DND-41 (cell line): ENCODE results near the gene SEZ6L2.

ENCODE experiments used
- ATAC-seq: fragments of 200-7000 bp; cut with Tn5 transposase; 3 replicates; pipeline ENCODE4 v1.9.1; 2021; ENCODE audit warnings: low read depth; ENCODE audit not compliant: insufficient read depth
- DNase-seq: peaks from one replicate; pipeline ENCODE4 v3.0.0-alpha.2; 2020
- H2AFZ ChIP-seq: 2 replicates; pipeline ENCODE4 v1.6.0; 2012; ENCODE audit warnings: low read depth, low read length
- H3K27ac ChIP-seq: 2 replicates; pipeline ENCODE4 v1.5.1; 2012; ENCODE audit warnings: low read length, inconsistent platforms
- H3K27me3 ChIP-seq: fragments of 200-600 bp; sonication (generic); 2 replicates; pipeline ENCODE4 v1.6.0; 2012; ENCODE audit warnings: low read length, mild to moderate bottlenecking, inconsistent platforms; ENCODE audit not compliant: insufficient read depth, poor library complexity
- H3K36me3 ChIP-seq: 2 replicates; pipeline ENCODE4 v1.5.1; 2012; ENCODE audit warnings: low read length, inconsistent platforms; ENCODE audit not compliant: insufficient read depth
- H3K4me1 ChIP-seq: 2 replicates; pipeline ENCODE4 v1.5.1; 2012; ENCODE audit warnings: mild to moderate bottlenecking, low read length; ENCODE audit not compliant: insufficient read depth
- H3K4me2 ChIP-seq: 2 replicates; pipeline ENCODE4 v1.6.0; 2012; ENCODE audit warnings: mild to moderate bottlenecking, moderate library complexity, low read length, inconsistent platforms; ENCODE audit not compliant: insufficient read depth
- H3K4me3 ChIP-seq, 2 experiments: fragments of 200-600 bp in 1 of 2; shearing (Covaris generic) in 1 of 2; 2 replicates each; pipeline ENCODE4 v1.5.1; 2012 to 2016; ENCODE audit warnings: inconsistent platforms in 2 of 2, low read length in 2 of 2, mild to moderate bottlenecking in 2 of 2, low read depth in 1 of 2, moderate library complexity in 1 of 2
- H3K79me2 ChIP-seq: 2 replicates; pipeline ENCODE4 v1.6.0; 2012; ENCODE audit warnings: low read length, inconsistent platforms; ENCODE audit not compliant: insufficient read depth
- H3K9ac ChIP-seq: 2 replicates; pipeline ENCODE4 v1.6.0; 2012; ENCODE audit warnings: low read depth, mild to moderate bottlenecking, inconsistent platforms, low read length, moderate library complexity
- H3K9me3 ChIP-seq: 2 replicates; pipeline ENCODE4 v1.5.1; 2012; ENCODE audit warnings: low read length, moderate library complexity, mild to moderate bottlenecking, inconsistent platforms; ENCODE audit not compliant: insufficient read depth, severe bottlenecking
- H4K20me1 ChIP-seq: 2 replicates; pipeline ENCODE4 v1.6.0; 2012; ENCODE audit warnings: low read length; ENCODE audit not compliant: insufficient read depth
- CTCF ChIP-seq: IDR thresholded peaks from 2 replicates; pipeline ENCODE4 v1.5.1; 2012; ENCODE audit warnings: borderline replicate concordance, low read length, moderate library complexity, mild to moderate bottlenecking; ENCODE audit not compliant: poor library complexity, severe bottlenecking; ENCODE audit errors: extremely low read depth
- EZH2 ChIP-seq: IDR thresholded peaks from 3 replicates; pipeline ENCODE4 v1.6.1; 2012; ENCODE audit warnings: borderline replicate concordance, low read depth, mild to moderate bottlenecking, moderate library complexity, low read length, inconsistent platforms; ENCODE audit not compliant: severe bottlenecking

The SEZ6L2 gene

DNA sequence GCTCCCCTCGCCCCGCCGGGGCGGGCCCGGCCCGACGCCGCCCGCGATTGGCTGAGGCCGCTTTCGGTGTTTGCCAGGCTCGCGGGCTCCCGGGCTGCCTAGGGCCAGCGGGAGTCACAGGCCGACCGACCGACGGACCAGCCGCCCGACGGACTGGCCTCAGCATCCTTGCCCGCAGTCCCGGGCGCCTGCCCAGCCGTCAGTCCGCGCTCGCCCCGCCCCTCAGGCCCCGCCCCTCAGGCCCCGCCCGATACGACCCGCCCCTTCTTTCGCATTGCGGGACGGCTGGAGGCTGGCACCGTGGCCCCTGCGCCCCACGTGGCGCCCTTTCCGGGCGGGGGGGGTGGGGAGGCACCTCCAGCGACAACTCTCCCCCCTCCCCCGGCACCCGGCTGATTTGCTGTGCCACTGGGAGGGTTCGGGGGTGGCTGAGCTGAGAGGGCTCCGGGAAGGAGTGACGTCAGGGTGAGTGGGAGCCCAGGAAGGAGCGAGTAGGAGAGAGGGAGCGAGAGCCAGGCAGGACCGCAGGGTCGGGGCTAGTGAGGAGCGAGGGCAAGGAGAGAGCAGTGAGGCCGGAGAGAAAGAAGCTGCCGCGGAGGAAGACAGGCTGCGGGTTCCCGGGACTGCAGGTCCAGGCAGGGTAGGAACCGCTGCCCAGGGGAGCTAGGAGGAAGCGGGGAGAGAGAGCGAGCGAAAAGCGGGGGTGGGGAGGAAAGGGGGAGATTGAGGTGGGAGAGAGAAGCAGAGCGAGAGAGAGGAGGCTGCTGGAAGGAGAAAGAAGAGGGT is 945 bp upstream of the SEZ6L2 start, which contains the start of gene ASPHD1:
Gene ASPHD1 (plus strand): TSS at position 387 of the 786 bp plus-strand sequence. CDS start 484 bp downstream, outside the sequence.
- no peak within 1 kb of the TSS for H3K27ac ChIP-seq
- peak within 1 kb of the TSS; percentile 14 to 58; a peak in 3 of 4 replicates for H3K4me3 ChIP-seq
- TF ChIP-seq EZH2 (no peak), CTCF (no peak)
- peak within 1 kb of the TSS; percentile 79 for H3K4me2 ChIP-seq
- H3K4me1 ChIP-seq: peaks cover 26% of the 10 kb centered on the region
- peak within 1 kb of the TSS; percentile 30; the same call in 1 of the 2 replicates for H3K9ac ChIP-seq
- ATAC-seq (peak; percentile 82), DNase-seq (peak; percentile 75)
- peaks cover 14% of the 10 kb centered on the region for H4K20me1 ChIP-seq
- no peaks in the 10 kb centered on the region for H3K36me3 ChIP-seq
- H3K27me3 ChIP-seq: peaks cover 8% of the 10 kb centered on the region
- no peaks in the 10 kb centered on the region for H3K9me3 ChIP-seq
- H2AFZ ChIP-seq: peak within 1 kb of the TSS; percentile 46
- H3K79me2 ChIP-seq: no peaks in the 10 kb centered on the region

DNA sequence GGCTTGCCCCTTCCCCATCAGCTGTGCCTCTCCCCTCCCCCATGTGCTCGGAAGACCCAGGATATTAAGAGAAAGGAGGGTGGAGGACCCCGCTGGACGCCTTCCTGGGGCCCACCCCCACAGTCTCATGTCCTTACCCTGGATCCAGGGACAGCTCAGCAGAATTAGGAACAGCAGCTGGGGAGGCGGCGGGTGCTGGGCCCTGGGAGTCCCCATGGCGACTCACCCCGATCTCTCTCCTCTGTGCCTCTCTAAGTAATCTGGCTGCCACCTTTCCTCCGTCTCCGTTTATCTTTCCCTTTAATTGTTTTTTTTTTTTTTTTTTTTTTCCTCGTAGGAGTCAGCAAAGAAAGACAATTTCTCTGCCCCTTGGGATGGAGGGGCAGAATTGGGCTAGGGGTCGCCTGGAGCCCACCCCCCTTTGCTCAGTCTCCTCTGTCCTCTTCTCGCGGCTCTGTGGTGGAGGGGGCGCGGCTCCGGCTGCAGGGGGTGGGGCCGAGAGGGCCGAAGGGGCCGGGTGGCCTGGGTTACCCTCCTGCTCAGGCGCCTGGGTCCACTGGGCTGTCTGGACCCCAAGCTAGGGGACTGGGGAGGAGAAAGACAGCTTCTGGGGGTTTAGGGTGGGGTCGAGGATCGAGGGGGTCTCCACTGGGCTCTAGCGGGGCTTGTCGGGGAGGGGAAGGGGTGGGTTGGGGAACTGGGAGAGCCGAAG is 390 bp downstream of the SEZ6L2 start:
- H3K27me3 ChIP-seq: peaks cover 8% of the 10 kb centered on the region
- H2AFZ ChIP-seq: no peak overlapping the region

GRCh38 chr16:29898135-29898803 is 1.1 kb downstream of the SEZ6L2 start:
- H3K27me3 ChIP-seq: peaks cover 8% of the 10 kb centered on the region
- peaks cover 23% of the 10 kb centered on the region for H3K4me1 ChIP-seq
- H3K9ac ChIP-seq: no peak overlapping the region
- H2AFZ ChIP-seq: no peak overlapping the region
- no peak for TF ChIP-seq EZH2
- peaks cover 14% of the 10 kb centered on the region for H4K20me1 ChIP-seq
- peak; percentile 24 for DNase-seq
- no peak overlapping the region for H3K4me3 ChIP-seq
- ATAC-seq: no peak
- no peak overlapping the region for H3K27ac ChIP-seq
- H3K36me3 ChIP-seq: no peaks in the 10 kb centered on the region
- H3K9me3 ChIP-seq: no peaks in the 10 kb centered on the region
- no peaks in the 10 kb centered on the region for H3K79me2 ChIP-seq
- H3K4me2 ChIP-seq: no peak overlapping the region

More for the DNA sequence above, 390 bp downstream of the SEZ6L2 start:
- Histone ChIP-seq H3K79me2 (no peaks in the 10 kb centered on the region), H3K9ac (no peak overlapping the region), H3K4me1 (peaks cover 26% of the 10 kb centered on the region), H3K4me2 (peak overlapping the region; percentile 79), H4K20me1 (peaks cover 14% of the 10 kb centered on the region), H3K9me3 (no peaks in the 10 kb centered on the region), H3K27ac (no peak overlapping the region), H3K4me3 (peak overlapping the region in 1 of 2 experiments; percentile 58; a peak in 2 of 4 replicates), H3K36me3 (no peaks in the 10 kb centered on the region)
- no peak for DNase-seq
- TF ChIP-seq EZH2 (no peak), CTCF (no peak)
- ATAC-seq: no peak
